Right lobe of liver (tissue), 4 donors: ENCODE results near the gene CD164L2.

ENCODE experiments used
- CTCF ChIP-seq, 4 donors: fragments of 200-600 bp in 3 of 4; fragments of 450-650 bp in 1 of 4; IDR thresholded peaks; one replicate each; pipeline versions ENCODE4 v1.5.1 to v1.8.0; 2016 to 2022; ENCODE audit warnings: antibody characterized with exemption in 4 of 4, mild to moderate bottlenecking in 2 of 4
- POLR2A ChIP-seq: fragments of 450-650 bp; IDR thresholded peaks from one replicate; pipeline ENCODE4 v1.6.1; 2017; ENCODE audit warnings: antibody characterized with exemption, mild to moderate bottlenecking
- donor health status: DM: no; HTN: no; CAD: no.
- donor health status: DM: no; HTN: no; CAD: no.
- donor health status: DM: no; HTN: yes; CAD: no.

DNA sequence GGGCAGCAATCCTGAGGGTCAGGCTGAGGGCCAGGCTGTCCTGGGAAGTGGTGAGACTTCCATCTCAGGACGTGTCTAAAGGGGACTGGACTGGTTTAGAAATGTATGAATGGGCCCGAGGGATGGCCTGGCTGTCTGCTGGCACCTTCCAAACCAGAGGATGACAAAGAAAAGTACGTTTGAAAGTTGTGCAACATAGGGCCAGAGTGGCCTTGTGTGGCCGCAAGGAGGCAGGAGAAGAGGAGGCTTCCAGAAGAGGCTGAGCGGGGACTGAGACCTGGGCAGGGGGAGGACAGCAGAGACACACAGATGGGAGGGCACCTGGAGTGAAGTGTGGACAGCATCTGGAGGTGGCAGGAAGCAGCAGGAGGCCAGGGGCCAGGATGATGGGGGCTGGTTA lies 43.9 kb downstream of the CD164L2 start:
- TF ChIP-seq CTCF (IDR thresholded peaks at IDR 0.05) (no peak), POLR2A (no peak)
